ENCODE results near the gene PALM. TPM values are rescaled to one million over a fixed set of nuclear protein-coding genes. Genes with fewer than 3 reads are reported as not detected.

PALM gene
- total RNA-seq, 1 donor from 2014 or later, result 60.0 TPM

DNA sequence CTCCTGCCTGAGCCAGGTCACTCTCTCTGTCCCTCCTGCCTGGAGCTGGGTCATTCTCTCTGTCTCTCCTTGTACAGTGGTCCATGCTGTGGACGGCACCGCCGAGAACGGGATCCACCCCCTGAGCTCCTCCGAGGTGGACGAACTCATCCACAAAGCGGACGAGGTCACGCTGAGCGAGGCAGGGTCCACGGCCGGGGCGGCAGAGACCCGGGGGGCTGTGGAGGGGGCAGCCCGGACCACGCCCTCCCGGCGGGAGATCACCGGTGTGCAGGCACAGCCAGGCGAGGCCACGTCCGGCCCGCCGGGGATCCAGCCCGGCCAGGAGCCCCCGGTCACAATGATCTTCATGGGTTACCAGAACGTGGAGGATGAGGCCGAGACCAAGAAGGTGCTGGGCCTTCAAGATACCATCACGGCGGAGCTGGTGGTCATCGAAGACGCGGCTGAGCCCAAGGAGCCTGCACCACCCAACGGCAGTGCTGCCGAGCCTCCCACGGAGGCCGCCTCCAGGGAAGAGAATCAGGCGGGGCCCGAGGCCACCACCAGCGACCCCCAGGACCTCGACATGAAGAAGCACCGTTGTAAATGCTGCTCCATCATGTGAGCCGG, 37.6 kb downstream of the PALM start:
- Mint-ChIP-seq H3K4me3 (ENCODE audit: unreplicated experiment) (no peak overlapping the region), H3K4me1 (ENCODE audit: low read depth, unreplicated experiment) (no peaks in the 10 kb centered on the region), H3K36me3 (ENCODE audit: low read depth, unreplicated experiment) (peaks cover 15% of the 10 kb centered on the region), H3K9me3 (ENCODE audit: unreplicated experiment) (peaks cover 15% of the 10 kb centered on the region), H3K27ac (ENCODE audit: unreplicated experiment) (no peak overlapping the region), H3K27me3 (ENCODE audit: low read depth, unreplicated experiment) (no peaks in the 10 kb centered on the region)
- Histone ChIP-seq H3K27ac (ENCODE audit: low read depth, low read length) (no peak overlapping the region), H3K4me2 (ENCODE audit: low read length) (no peak overlapping the region), H3K4me3 (ENCODE audit: insufficient read depth, low read depth, low read length) (no peak overlapping the region), H3K27me3 (ENCODE audit: insufficient read depth, low read length) (no peaks in the 10 kb centered on the region), H3K4me1 (ENCODE audit: insufficient read depth, low read length) (peaks cover 4% of the 10 kb centered on the region), H3K9ac (ENCODE audit: low read length) (no peak overlapping the region), H4K20me1 (ENCODE audit: insufficient read depth, low read length) (no peaks in the 10 kb centered on the region), H3K9me3 (ENCODE audit: insufficient read depth, low read depth, low read length) (peaks cover 13% of the 10 kb centered on the region), H3K79me2 (ENCODE audit: insufficient read depth, low read length) (no peaks in the 10 kb centered on the region), H3K36me3 (ENCODE audit: insufficient read depth, low read length) (no peaks in the 10 kb centered on the region), H2AFZ (ENCODE audit: low read depth, low read length) (no peak overlapping the region)
- TF ChIP-seq EZH2 (IDR thresholded peaks at IDR 0.05; ENCODE audit: insufficient read depth, low read length) (no peak), CTCF (IDR thresholded peaks at IDR 0.05; ENCODE audit: insufficient read depth, low read depth, low read length) (no peak)
- FAIRE-seq (no peak), DNase-seq (ENCODE audit: low read depth) (no peak)

DNA sequence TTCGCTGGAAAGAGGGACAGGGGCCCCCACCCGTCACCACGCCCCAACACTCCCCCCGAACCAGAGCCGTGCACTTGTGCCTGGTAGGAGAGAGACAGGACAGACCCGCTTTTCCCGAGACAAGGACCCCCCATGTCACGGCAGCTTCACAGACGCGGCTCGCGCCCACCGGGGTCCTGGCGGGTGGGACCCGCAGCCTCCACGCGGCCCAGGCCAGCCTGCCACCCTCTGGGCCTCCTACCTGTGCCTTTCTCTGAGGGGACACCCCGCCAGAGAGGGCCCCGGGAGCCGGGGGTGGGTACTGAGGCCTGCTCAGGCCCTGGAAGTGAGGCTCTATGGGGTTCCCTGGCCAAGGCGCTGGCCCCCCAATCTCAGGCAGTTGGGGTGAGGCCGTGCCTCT, 38.2 kb downstream of the PALM start:
- Mint-ChIP-seq H3K27me3 (ENCODE audit: low read depth, unreplicated experiment) (no peaks in the 10 kb centered on the region), H3K4me1 (ENCODE audit: low read depth, unreplicated experiment) (no peaks in the 10 kb centered on the region), H3K4me3 (ENCODE audit: unreplicated experiment) (no peak overlapping the region), H3K36me3 (ENCODE audit: low read depth, unreplicated experiment) (peaks cover 14% of the 10 kb centered on the region), H3K27ac (ENCODE audit: unreplicated experiment) (no peak overlapping the region), H3K9me3 (ENCODE audit: unreplicated experiment) (peaks cover 14% of the 10 kb centered on the region)
- Histone ChIP-seq H3K4me3 (ENCODE audit: insufficient read depth, low read depth, low read length) (no peak overlapping the region), H2AFZ (ENCODE audit: low read depth, low read length) (no peak overlapping the region), H4K20me1 (ENCODE audit: insufficient read depth, low read length) (no peaks in the 10 kb centered on the region), H3K4me1 (ENCODE audit: insufficient read depth, low read length) (peaks cover 10% of the 10 kb centered on the region), H3K9me3 (ENCODE audit: insufficient read depth, low read depth, low read length) (peaks cover 13% of the 10 kb centered on the region), H3K9ac (ENCODE audit: low read length) (no peak overlapping the region), H3K4me2 (ENCODE audit: low read length) (no peak overlapping the region), H3K27me3 (ENCODE audit: insufficient read depth, low read length) (no peaks in the 10 kb centered on the region), H3K79me2 (ENCODE audit: insufficient read depth, low read length) (no peaks in the 10 kb centered on the region), H3K27ac (ENCODE audit: low read depth, low read length) (no peak overlapping the region), H3K36me3 (ENCODE audit: insufficient read depth, low read length) (no peaks in the 10 kb centered on the region)
- DNase-seq (ENCODE audit: low read depth) (no peak), FAIRE-seq (no peak)
- no peak for TF ChIP-seq CTCF (IDR thresholded peaks at IDR 0.05; ENCODE audit: insufficient read depth, low read depth, low read length)
- TF ChIP-seq EZH2 (IDR thresholded peaks at IDR 0.05; ENCODE audit: insufficient read depth, low read length), result no peak
